Caki2 (cell line): ENCODE measurements around the gene SOX9. TPM values are rescaled to one million over a fixed set of nuclear protein-coding genes. Genes with fewer than 3 reads are reported as not detected.

Experiments
- DNase-seq: peaks from one replicate; pipeline ENCODE4 v3.0.0-alpha.2; 2015; ENCODE audit warnings: low read depth
- in situ Hi-C: cut with HindIII; loops from 2 replicates; pipeline ENCODE4 v1.10.0; 2016; ENCODE audit warnings: low sequenced_read_pairs, low pct_unique_long_range_greater_than_20kb, mixed read lengths
- total RNA-seq: library from RNA; depleted of rRNA; stranded (reverse); fragments of >200 nt; shearing (Covaris generic); gene quantifications from 2 replicates; pipeline ENCODE4 v1.2.3, GENCODE V29; 2014; ENCODE audit warnings: low replicate concordance

SOX9 gene
- total RNA-seq, 1 experiment from 2014 or later = 8.5 TPM

DNA sequence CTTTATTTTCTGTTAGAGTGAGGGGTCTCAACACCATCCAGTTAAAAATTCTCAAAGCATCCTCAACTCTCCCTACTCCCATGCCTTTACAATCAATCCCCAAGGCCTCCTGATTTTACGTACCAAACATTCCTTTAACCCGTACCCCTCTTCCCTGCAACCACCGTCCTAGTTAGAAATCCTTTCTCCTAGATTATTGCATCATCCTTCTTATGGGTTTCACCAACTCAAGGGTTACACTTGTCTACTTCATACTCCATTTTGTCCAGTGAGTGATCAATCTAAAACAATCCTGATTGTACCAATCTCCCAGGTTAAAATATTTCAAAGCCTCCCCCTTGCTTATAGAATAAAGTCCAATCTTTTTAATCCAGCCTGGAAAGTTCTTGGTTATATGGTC, 24.7 kb downstream of the SOX9 start:
- in situ Hi-C loops = no loop called here
- no peak for DNase-seq

DNA sequence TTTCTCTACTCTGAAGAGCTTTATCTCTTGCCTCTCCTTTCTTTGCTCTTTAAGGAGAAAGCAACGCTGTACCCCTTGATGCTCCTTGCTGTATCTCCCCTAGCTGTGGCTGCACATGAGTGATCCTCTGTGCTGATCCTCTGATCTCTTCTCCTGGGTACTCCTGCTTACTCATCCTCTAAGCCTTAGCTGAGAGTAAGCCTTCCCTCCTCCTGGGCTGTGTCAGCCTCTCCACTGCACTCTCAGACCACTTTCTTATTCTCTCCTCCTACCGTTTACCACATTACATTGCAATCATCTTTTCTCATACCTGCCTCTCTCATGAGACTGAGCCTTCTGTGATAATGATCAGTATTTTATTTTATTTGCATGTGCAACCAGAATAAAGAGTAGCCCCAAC, 25.1 kb downstream of the SOX9 start:
- DNase-seq = peak; percentile 63
- in situ Hi-C loops = no loop called here

GRCh38 chr17:72146371-72146770, 25.6 kb downstream of the SOX9 start:
- in situ Hi-C loops = no loop called here
- no peak for DNase-seq

- in situ Hi-C loops = no loop called here
- DNase-seq = no peak
These were observed 30.0 kb downstream of the SOX9 start for GRCh38 chr17:72150632-72151460.

GRCh38 chr17:72151565-72152386, 31.0 kb downstream of the SOX9 start:
- DNase-seq = peak; percentile 88
- in situ Hi-C loops = no loop called here

DNA sequence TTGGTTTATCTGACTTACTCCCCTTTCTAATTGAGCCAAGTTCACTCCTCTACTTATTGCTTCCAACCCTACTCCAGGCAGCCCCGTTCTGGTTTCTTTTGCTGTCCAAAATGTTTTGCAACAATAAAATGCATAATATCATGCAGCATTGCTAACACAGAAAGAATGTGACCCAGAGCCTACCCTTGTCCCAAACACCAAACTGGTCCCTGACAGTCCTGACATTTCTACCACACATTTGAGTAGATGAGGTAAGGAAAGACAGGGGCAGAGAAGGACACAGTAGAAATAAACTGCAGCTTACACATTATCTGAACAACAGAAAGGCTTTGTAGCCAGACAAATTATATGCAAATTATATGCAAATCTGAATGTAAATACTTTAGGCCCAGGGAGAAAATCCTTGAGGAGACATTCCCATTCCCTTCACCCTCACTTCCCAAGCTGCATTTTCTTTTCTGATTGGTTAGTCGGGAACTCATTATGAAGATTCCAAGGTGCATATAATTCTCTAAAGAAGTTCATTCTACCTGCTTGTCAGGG, 31.6 kb downstream of the SOX9 start:
- DNase-seq = no peak
- in situ Hi-C loops = no loop called here

DNA sequence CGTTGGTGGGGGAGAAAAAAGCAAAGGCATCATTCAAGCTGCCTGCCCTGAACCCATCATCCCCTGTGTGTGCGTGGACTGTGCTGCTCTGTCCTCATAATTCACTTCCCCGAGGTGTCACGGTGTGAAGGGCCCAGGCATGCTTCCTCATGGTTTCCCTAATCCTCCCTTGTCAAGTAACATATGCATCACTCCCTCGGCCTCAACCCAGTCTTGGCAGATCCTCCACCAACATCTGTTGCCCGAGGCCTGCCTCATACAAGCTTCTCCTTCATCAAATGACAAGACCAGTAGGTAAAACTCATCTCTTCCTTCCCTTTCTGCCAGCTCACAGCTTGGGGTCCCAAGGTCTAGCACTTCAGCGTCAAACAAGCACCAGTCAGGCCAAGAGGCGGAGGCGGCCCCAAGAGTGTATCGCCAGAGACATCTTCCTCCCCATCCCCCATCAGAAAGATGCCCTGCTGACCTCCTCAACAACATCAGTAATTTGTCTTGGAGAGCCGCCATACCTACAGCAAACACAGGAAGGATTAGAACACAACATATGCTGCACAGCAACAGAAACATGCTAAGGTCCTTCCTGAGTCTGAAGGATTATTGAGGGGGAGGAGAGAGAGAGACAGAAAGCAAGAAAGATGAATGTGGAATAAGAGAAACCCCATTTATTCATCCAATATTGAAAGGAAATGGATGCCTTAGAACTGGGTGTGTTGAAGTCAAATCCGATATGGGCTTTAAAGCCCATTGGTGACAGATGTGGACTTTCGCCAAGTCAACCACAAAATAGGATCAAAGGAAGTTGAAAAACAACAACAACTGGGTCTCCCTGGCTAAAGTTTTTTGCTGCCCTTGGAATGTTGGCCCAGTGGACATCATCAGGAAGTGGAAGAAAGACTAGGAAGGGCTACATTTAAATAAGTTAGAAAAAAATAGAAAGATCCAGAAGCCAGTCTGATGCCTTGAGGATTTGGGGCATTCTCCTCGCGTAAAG, 38.4 kb downstream of the SOX9 start:
- in situ Hi-C loops = no loop called here

GRCh38 chr17:72162569-72162968, 41.7 kb downstream of the SOX9 start:
- no peak for DNase-seq
- in situ Hi-C loops = no loop called here

More for the DNA sequence above, 38.4 kb downstream of the SOX9 start:
- no peak for DNase-seq

GRCh38 chr17:72163474-72163873, 42.7 kb downstream of the SOX9 start:
- DNase-seq = no peak
- in situ Hi-C loops = no loop called here

DNA sequence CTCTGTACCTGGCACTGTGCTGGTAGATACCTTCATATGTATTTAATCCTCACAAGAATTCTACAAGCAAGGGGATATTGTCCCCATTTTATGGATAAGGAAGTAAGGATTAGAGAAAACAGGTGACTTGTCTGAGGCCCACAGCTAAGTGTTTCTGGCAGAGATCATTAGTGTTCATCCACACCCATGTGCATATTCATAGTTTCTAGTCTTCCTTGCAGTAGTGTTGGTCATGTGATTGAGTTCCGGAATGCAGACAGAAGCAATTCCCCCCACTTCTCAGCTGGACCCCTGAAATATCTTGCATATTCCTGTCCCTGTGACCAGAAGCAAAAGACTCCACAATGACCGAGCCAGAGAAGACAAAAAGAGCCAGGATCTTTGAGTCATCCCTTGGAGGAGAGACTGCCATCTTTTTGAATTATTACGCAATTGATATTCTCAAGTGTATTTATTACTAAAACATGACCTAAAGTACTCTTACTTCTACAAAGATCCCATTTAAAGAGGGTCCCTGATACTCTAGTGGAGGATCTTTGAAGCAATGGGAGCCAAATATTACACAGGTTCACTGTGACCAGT, 43.4 kb downstream of the SOX9 start:
- DNase-seq = no peak
- in situ Hi-C loops = no loop called here

- in situ Hi-C loops = no loop called here
- DNase-seq = no peak
These were observed 44.5 kb downstream of the SOX9 start for GRCh38 chr17:72165192-72165866.

DNA sequence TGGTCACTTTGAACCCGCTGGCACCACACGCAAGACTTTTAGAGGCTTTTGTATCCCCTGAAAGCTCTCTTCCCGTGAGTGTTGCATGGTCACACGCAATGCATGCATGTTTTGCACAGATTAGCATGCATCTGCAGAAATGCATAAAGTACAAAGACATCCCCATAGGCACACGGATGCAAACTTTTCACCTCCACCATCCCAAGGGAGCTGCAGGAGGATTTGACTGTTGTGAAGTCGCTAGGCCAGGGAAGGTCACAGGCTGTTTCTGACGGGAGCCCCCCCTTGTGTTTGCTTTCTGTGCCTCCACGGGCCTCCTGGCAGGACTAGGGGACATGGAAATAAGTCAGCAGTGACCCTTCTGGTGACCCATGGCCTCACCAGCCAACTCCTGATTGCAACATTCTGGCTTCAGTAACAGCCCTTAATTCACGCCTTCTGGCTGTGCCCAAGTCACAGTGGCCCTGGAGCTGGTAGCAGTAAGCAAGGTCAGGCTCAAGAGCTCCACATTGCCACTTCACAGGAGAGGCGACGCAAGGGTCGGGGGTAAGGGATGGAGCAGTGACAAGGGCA, 45.1 kb downstream of the SOX9 start:
- no peak for DNase-seq
- in situ Hi-C loops = no loop called here

DNA sequence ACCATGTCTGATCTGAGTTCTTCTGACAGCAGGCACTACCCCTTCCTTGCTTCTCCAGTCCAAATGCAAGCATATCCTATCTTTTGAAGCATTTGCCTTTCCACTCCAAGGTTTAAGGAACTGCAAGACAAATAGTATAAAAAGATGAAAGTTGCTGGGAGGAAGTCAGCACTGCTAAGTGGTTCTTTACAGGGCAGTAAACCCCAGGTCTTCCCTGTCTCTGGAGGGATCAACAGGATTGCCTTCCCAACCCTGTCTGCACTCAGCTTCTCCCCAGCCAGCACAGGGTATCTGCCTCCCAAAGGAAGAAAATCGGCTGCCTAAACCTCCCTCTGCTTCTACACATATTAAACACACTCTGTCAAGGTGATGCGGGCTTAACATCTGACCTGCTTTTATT, 46.8 kb downstream of the SOX9 start:
- no peak for DNase-seq
- in situ Hi-C loops = no loop called here

GRCh38 chr17:72169823-72170222, 49.0 kb downstream of the SOX9 start:
- in situ Hi-C loops = no loop called here
- no peak for DNase-seq

DNA sequence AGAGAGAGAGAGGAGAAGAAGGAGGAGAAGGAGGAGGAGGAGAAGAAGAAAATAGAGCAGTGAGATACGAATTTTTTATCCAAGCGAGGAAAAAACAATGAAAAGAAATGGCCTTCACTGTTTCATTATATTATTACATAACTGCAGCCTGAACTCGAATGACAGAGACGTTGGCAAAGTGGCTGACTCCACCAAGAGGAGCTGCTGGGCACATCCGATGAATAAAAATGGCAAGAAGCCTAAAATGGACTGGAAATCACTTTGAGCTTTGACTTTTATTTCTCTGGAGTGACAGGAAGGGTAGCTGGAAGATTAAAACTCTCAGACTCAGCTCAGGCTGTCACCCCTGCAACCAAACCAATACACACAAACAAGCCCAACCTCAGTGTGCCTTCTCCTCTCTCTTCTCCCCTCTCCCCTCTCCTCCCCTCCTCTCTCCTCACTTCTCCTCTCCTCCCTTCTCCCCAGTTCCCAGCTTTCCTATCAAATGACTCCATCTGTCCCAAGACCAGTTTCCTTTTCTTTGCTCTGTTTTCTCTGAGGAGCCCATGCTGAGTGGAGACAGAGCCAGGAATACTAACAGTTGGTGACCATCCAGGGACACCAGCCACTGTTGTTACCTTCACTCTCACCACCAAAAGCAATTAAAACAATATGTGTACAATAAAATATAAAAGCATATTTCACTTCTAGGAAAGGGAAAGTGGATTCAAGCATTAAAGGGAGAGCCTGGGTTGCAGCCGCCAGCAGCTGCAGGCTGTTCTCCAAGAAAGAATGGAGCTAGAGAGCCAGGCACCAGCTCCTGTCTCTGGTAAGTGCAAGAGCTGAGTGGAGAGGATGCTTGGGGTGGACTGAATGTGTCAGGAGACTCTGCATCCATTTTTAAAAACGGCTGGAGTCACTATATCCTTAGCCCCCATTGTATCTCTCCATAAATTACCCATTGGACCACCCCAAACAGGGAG, 51.2 kb downstream of the SOX9 start:
- no peak for DNase-seq
- in situ Hi-C loops = no loop called here

- in situ Hi-C loops = no loop called here
- no peak for DNase-seq
These were observed 52.8 kb downstream of the SOX9 start for GRCh38 chr17:72173499-72174116.
